COLO829 (cell line): ENCODE data around the gene GLT8D2.

Source experiments
- DNase-seq: peaks from one replicate; pipeline ENCODE4 v3.0.0; 2012; ENCODE audit warnings: low spot score

Gene GLT8D2

DNA sequence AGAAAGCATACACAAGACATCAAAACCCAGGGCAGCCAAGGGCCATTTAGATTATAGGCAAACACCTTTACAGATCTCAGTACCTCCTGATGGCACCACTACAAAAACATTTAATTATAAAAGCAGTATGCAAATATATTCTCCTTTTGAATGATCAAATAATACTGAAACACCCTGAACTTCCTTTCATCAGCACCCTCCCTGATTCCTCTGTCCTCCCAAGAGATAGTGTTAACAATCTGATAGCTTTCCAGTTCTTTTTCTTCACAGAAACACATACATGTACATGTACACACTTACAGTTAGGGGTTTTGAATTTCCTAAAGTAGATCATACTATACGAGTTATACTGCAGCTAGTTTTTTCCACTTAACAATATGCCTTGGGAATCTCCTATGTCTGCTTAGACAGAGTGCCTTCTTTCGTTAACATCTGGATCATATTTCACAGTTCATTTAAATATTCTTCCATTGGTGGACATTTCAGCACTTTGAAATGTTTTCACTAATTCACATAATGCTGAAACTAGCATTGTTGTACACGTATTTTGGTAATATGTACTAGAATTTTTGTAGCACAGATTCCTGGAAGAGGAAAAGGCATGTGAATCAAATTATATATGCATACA is 49.1 kb downstream of the GLT8D2 start:
- no peak for DNase-seq

GRCh38 chr12:103998976-103999375 is 51.0 kb downstream of the GLT8D2 start:
- no peak for DNase-seq

GRCh38 chr12:103997286-103997900 is 52.6 kb downstream of the GLT8D2 start:
- DNase-seq = no peak

GRCh38 chr12:103996595-103996994 is 53.4 kb downstream of the GLT8D2 start:
- DNase-seq = no peak

DNA sequence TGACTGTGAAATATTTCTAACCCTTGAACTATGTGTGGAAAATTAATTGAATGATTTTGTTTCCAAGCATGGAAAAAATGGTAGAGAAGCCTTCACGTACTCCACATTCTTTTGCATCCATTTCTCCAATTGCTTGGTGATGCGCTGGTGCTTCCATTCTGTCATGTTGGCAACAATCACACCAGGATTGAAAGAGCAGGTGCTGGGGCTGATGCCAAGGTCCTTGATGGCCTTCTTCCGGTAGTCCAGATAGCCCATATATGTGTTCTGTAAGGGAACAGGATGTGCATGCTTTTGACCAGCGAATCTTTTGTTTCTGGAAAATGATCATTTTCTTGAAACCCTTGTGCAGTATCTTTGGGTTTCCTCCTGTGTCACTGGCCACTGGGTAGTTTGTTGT is 55.8 kb downstream of the GLT8D2 start:
- DNase-seq = no peak

DNA sequence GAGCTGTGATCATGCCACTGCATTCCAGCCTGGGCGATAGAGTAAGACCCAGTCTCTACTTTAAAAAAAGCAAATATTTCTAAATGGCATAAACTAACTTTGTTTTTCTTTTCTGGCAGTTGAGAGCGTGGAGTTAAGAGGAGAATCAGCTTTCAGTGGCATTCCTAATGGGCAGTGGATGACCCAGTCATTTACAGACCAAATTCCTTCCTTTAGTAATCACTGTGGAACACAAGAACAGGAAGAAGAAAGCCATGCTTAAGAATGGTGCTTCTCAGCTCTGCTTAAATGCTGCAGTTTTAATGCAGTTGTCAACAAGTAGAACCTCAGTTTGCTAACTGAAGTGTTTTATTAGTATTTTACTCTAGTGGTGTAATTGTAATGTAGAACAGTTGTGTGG is 63.2 kb downstream of the GLT8D2 start:
- no peak for DNase-seq

DNA sequence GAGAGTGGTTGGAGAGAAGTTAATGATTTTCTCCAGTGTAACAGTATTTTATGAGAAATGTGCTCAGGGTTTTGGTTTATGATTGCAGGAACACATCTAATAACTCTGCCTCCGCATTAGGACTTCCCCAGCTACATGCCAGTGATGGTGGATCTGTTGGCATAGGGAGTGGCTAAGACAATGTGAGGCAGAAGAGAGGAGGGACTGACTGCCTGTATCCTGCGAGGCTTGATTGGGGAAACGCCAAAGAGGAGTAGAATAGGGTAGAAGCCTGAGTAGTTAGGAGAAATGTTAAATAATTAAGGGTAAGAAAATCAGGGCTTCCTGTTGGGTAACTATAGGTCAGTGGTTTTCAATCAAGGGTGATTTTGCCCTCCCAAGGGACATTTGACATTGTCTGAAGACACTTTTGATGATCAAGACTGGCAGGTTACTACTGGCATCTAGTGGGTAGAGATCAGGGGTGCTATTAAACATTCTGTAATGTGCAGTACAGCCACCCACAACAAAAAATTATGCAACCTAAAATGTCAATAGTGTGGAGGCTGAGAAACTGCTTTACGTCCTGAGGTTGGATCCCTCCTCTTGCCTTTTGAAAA is 71.5 kb downstream of the GLT8D2 start:
- DNase-seq = no peak

DNA sequence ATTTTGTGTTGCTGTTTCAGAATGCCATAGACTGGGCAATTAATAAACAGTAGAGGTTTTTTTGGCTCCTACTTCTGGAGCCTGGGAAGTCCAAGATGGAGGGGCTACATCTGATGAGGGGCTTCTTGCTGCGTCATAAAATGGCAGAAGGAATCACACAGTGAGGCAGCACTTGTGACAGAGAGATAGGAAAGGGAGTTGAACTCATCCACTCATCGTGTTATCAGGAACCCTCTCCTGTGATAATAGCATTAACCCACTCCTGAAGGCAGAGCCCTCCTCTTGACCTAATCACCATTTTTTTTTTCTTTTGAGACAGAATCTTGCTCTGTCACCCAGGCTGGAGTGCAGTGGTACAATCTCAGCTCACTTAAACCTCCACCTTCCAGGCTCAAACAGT is 74.6 kb downstream of the GLT8D2 start:
- no peak for DNase-seq

DNA sequence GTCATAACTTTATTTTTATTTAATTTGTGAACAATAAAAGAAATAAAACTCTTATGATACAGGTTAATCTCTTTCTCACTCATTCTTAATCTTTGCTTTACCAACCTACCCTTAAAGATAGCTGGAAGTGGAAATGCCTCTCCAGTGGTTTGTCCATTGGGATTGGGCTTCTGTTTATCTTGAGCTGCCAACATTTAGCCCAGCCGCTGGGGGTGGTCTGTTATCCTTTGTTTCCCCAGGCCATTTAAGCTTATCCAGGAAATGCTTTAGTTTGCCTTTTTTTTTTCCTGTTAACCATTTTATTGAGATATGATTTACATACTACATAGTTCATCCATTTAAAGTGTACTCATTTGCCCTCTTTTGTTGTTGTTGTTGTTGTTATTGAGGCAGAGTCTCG is 76.1 kb downstream of the GLT8D2 start:
- no peak for DNase-seq

DNA sequence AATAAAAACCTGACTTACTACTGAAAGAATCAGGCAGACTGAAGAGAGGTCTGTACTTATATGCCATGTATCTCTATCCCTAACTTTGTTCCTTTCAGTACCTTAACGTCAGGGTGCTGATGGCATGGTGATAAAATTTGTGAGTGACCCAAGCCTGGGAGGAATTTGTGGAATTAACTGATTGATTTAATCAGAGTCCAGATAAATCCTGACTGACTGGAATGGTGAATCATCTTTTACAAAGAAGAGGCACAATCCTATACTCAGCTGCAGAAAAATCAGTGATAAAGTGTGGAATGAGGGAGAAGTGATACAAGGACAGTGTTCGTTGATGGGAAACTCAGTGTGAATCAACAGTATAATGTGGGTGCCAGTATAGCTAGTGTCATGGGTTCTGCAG is 80.6 kb downstream of the GLT8D2 start:
- no peak for DNase-seq

- DNase-seq = no peak
Observed at GRCh38 chr12:103966736-103967135, 83.3 kb downstream of the GLT8D2 start.

DNA sequence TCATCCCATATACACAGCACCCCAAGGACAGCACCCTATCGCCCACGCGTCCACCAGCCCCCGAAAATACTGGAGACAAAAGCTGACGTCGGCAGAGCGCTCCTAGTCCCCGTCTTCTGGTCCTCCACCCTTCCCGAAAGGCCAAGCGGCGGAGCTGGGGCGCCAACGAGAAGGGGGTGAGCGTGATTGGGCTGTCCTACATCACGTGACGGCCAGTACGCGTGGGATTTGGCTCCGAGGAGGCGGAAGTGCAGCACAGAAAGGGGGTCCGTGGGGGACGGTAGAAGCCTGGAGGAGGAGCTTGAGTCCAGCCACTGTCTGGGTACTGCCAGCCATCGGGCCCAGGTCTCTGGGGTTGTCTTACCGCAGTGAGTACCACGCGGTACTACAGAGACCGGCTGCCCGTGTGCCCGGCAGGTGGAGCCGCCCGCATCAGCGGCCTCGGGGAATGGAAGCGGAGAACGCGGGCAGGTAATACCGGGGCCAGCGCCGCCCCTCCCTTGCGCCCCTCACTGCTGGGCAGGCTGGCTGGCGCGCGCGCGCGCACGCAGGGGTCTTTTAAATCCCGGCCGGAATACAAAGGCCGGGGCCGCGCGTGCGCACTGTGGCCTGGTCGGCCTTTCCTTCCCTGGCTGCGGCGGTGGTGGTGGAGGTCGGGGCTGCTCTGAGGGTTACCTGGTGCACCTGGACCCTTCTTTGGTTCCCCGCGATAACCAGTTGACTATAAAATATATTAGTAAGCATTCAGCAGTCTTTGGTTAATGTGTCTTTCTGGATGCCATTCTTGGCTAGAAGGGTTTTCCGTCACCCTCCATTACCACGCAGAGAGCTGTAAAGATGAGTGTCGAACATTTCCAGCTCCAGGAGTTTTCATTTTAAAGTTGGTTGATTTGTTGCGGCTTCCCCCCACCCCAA is 84.1 kb downstream of the GLT8D2 start, which contains the start of gene TDG:
Gene TDG, plus strand, starts transcription at position 283 of the 915 bp plus-strand sequence. Its CDS starts 166 bp downstream, at position 449.
- peak; percentile 90 for DNase-seq

DNA sequence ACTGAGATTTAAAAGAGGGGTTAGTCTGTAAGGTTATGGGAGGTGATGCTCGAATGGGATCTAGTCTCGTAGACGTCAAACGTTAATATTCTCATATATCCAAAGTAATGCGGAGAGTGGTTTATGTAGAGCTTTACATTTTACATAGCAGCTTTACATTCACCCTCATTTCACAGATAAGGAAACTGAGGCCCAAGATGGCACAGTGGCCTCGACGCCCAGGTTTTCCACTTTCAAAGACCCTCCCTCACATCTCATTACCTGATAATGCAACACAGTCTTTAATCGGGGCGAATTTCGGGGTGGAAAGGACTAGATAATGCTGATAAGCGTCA is 84.8 kb downstream of the GLT8D2 start:
- no peak for DNase-seq

GRCh38 chr12:103964805-103965204 is 85.2 kb downstream of the GLT8D2 start:
- no peak for DNase-seq

DNA sequence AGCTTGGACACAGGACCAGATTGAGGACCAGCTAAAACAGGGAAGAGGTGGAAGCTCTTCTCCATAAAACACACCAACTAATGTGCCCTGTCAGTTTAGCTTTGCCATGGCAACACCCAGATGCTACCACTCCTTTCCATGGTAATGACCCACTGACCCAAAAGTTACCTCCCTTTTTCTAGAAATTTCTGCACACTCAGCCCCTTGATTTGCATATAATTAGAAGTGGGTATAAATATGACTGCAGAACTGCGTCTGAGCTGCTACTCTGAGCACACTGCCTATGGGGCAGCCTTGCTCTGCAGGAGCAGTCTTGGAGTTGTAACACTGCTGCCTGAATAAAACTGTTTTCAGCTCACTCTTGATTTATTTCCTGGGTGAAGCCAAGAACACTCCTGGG is 87.5 kb downstream of the GLT8D2 start:
- no peak for DNase-seq

GRCh38 chr12:103960616-103961227 is 89.3 kb downstream of the GLT8D2 start:
- DNase-seq = no peak

GRCh38 chr12:103958621-103959020 is 91.4 kb downstream of the GLT8D2 start:
- no peak for DNase-seq

- DNase-seq = no peak
Observed at GRCh38 chr12:103957865-103958388, 92.1 kb downstream of the GLT8D2 start.

- peak; percentile 22 for DNase-seq
Observed at GRCh38 chr12:103956509-103957027, 93.4 kb downstream of the GLT8D2 start.

GRCh38 chr12:103955811-103956508 is 94.0 kb downstream of the GLT8D2 start:
- no peak for DNase-seq

GRCh38 chr12:103952497-103952896 is 97.5 kb downstream of the GLT8D2 start:
- no peak for DNase-seq
